Effector memory CD8-positive, alpha-beta T cell (primary cell): ENCODE measurements around the gene ALK.
A peak's percentile ranks its signal among the peaks of the same experiment; 100 is the strongest.
"Not testable (repeated sequence)": the region's sequence is repeated elsewhere in the genome, so short reads cannot be mapped to it uniquely, and the experiment has no call there.

Experiments
- ATAC-seq: fragments of 150-1000 bp; cut with Tn5 transposase; replicated peaks from 2 replicates; pipeline ENCODE4 v1.10.0; 2021; ENCODE audit warnings: mild to moderate bottlenecking, moderate library complexity
- DNase-seq, 3 experiments: peaks; one replicate each; pipeline ENCODE4 v3.0.0; 2021
- H3K27ac Mint-ChIP-seq, 2 donors: one replicate each; pipeline ENCODE4 v1.8.0; 2022; ENCODE audit warnings: mild to moderate bottlenecking in 2 of 2, mixed read lengths in 2 of 2, moderate library complexity in 2 of 2
- H3K27me3 Mint-ChIP-seq, 2 donors: one replicate each; pipeline ENCODE4 v1.8.0; 2022; ENCODE audit warnings: mixed read lengths in 2 of 2
- H3K36me3 Mint-ChIP-seq: one replicate; pipeline ENCODE4 v1.8.0; 2022; ENCODE audit warnings: mild to moderate bottlenecking, moderate library complexity, mixed read lengths; ENCODE audit not compliant: insufficient read depth
- H3K4me1 Mint-ChIP-seq, 2 donors: one replicate each; pipeline ENCODE4 v1.8.0; 2022; ENCODE audit warnings: low read depth in 2 of 2, mixed read lengths in 2 of 2
- H3K4me3 Mint-ChIP-seq, 2 donors: one replicate each; pipeline ENCODE4 v1.8.0; 2022; ENCODE audit warnings: mild to moderate bottlenecking in 2 of 2, mixed read lengths in 2 of 2, moderate library complexity in 2 of 2
- H3K9me3 Mint-ChIP-seq, 2 donors: one replicate each; pipeline ENCODE4 v1.8.0; 2022; ENCODE audit warnings: mixed read lengths in 2 of 2

Gene ALK

GRCh38 chr2:29848566-29849310 is 72.6 kb downstream of the ALK start:
- H3K4me1 Mint-ChIP-seq = no peaks in the 10 kb centered on the region
- H3K27me3 Mint-ChIP-seq = peaks cover 58 to 59% of the 10 kb centered on the region in 2 donors
- no peak overlapping the region for H3K27ac Mint-ChIP-seq
- H3K9me3 Mint-ChIP-seq = peaks cover 2 to 7% of the 10 kb centered on the region in 2 donors
- no peak for DNase-seq
- no peak overlapping the region for H3K4me3 Mint-ChIP-seq
- ATAC-seq = no peak
- no peaks in the 10 kb centered on the region for H3K36me3 Mint-ChIP-seq

GRCh38 chr2:29847886-29848285 is 73.5 kb downstream of the ALK start:
- no peak for DNase-seq
- Mint-ChIP-seq H3K4me1 (no peaks in the 10 kb centered on the region), H3K36me3 (no peaks in the 10 kb centered on the region), H3K27ac (no peak overlapping the region), H3K27me3 (peaks cover 56 to 57% of the 10 kb centered on the region in 2 donors), H3K9me3 (no peaks in the 10 kb centered on the region), H3K4me3 (no peak overlapping the region)
- no peak for ATAC-seq

- DNase-seq (no peak), ATAC-seq (no peak)
- Mint-ChIP-seq H3K9me3 (no peaks in the 10 kb centered on the region), H3K4me3 (no peak overlapping the region), H3K4me1 (no peaks in the 10 kb centered on the region), H3K27me3 (peaks cover 55 to 64% of the 10 kb centered on the region in 2 donors), H3K36me3 (no peaks in the 10 kb centered on the region), H3K27ac (no peak overlapping the region)
Measured at GRCh38 chr2:29844713-29845326, 76.6 kb downstream of the ALK start.

- H3K27ac Mint-ChIP-seq = no peak overlapping the region
- DNase-seq (peak in 2 of 3 experiments; percentile 1 to 13), ATAC-seq (no peak)
- H3K36me3 Mint-ChIP-seq = no peaks in the 10 kb centered on the region
- H3K27me3 Mint-ChIP-seq = peaks cover 32 to 46% of the 10 kb centered on the region in 2 donors
- H3K9me3 Mint-ChIP-seq = peaks cover 0 to 3% of the 10 kb centered on the region in 2 donors
- H3K4me3 Mint-ChIP-seq = no peak overlapping the region
- H3K4me1 Mint-ChIP-seq = no peaks in the 10 kb centered on the region
Measured at GRCh38 chr2:29841386-29842004, 79.9 kb downstream of the ALK start.

- H3K27me3 Mint-ChIP-seq = peaks cover 30 to 40% of the 10 kb centered on the region in 2 donors
- peaks cover 0 to 3% of the 10 kb centered on the region in 2 donors for H3K9me3 Mint-ChIP-seq
- H3K4me3 Mint-ChIP-seq = no peak overlapping the region
- DNase-seq (no peak), ATAC-seq (no peak)
- no peak overlapping the region for H3K27ac Mint-ChIP-seq
- no peaks in the 10 kb centered on the region for H3K4me1 Mint-ChIP-seq
- H3K36me3 Mint-ChIP-seq = no peaks in the 10 kb centered on the region
Measured at GRCh38 chr2:29839306-29839705, 82.1 kb downstream of the ALK start.

GRCh38 chr2:29837925-29838324 is 83.5 kb downstream of the ALK start:
- H3K4me3 Mint-ChIP-seq = no peak overlapping the region
- no peaks in the 10 kb centered on the region for H3K4me1 Mint-ChIP-seq
- H3K27me3 Mint-ChIP-seq = peaks cover 33 to 37% of the 10 kb centered on the region in 2 donors
- ATAC-seq (no peak), DNase-seq (no peak)
- H3K36me3 Mint-ChIP-seq = no peaks in the 10 kb centered on the region
- H3K9me3 Mint-ChIP-seq = peaks cover 0 to 5% of the 10 kb centered on the region in 2 donors
- no peak overlapping the region for H3K27ac Mint-ChIP-seq

- H3K36me3 Mint-ChIP-seq = no peaks in the 10 kb centered on the region
- no peak overlapping the region for H3K4me3 Mint-ChIP-seq
- ATAC-seq (no peak), DNase-seq (no peak)
- no peak overlapping the region for H3K27ac Mint-ChIP-seq
- H3K27me3 Mint-ChIP-seq = peaks cover 29 to 30% of the 10 kb centered on the region in 2 donors
- H3K4me1 Mint-ChIP-seq = no peaks in the 10 kb centered on the region
- H3K9me3 Mint-ChIP-seq = peaks cover 0 to 6% of the 10 kb centered on the region in 2 donors
Measured at GRCh38 chr2:29834624-29835023, 86.8 kb downstream of the ALK start.

GRCh38 chr2:29834036-29834540 is 87.3 kb downstream of the ALK start:
- peaks cover 0 to 6% of the 10 kb centered on the region in 2 donors for H3K9me3 Mint-ChIP-seq
- ATAC-seq = no peak

GRCh38 chr2:29831560-29831959 is 89.8 kb downstream of the ALK start:
- no peak for DNase-seq
- no peak for ATAC-seq
- Mint-ChIP-seq H3K9me3 (peaks cover 0 to 3% of the 10 kb centered on the region in 2 donors), H3K4me3 (no peak overlapping the region), H3K4me1 (no peaks in the 10 kb centered on the region), H3K27me3 (peaks cover 29 to 35% of the 10 kb centered on the region in 2 donors), H3K36me3 (no peaks in the 10 kb centered on the region), H3K27ac (no peak overlapping the region)

More at GRCh38 chr2:29834036-29834540, 87.3 kb downstream of the ALK start:
- Mint-ChIP-seq H3K27me3 (peaks cover 25 to 30% of the 10 kb centered on the region in 2 donors), H3K36me3 (no peaks in the 10 kb centered on the region), H3K4me1 (no peaks in the 10 kb centered on the region), H3K27ac (no peak overlapping the region), H3K4me3 (no peak overlapping the region)
- no peak for DNase-seq

GRCh38 chr2:29829841-29830240 is 91.5 kb downstream of the ALK start:
- ATAC-seq (no peak), DNase-seq (no peak)
- Mint-ChIP-seq H3K4me3 (no peak overlapping the region), H3K36me3 (no peaks in the 10 kb centered on the region), H3K4me1 (no peaks in the 10 kb centered on the region), H3K27me3 (peaks cover 46 to 50% of the 10 kb centered on the region in 2 donors), H3K27ac (no peak overlapping the region), H3K9me3 (peaks cover 0 to 3% of the 10 kb centered on the region in 2 donors)

GRCh38 chr2:29824145-29824544 is 97.2 kb downstream of the ALK start:
- not testable (repeated sequence) for H3K9me3 Mint-ChIP-seq, H3K36me3 Mint-ChIP-seq, ATAC-seq, H3K4me3 Mint-ChIP-seq, DNase-seq, H3K27ac Mint-ChIP-seq, H3K4me1 Mint-ChIP-seq
- H3K27me3 Mint-ChIP-seq = peaks cover 35 to 40% of the 10 kb centered on the region in 2 donors

- Mint-ChIP-seq H3K4me3 (no peak overlapping the region), H3K4me1 (no peaks in the 10 kb centered on the region)
- DNase-seq = no peak
Measured at GRCh38 chr2:29821591-29821990, 99.8 kb downstream of the ALK start.

GRCh38 chr2:29819570-29819969 is 101.8 kb downstream of the ALK start:
- Mint-ChIP-seq H3K27me3 (peaks cover 14 to 17% of the 10 kb centered on the region in 2 donors), H3K4me1 (no peaks in the 10 kb centered on the region), H3K27ac (no peak overlapping the region), H3K4me3 (no peak overlapping the region), H3K9me3 (no peaks in the 10 kb centered on the region), H3K36me3 (no peaks in the 10 kb centered on the region)
- DNase-seq (no peak), ATAC-seq (no peak)

More at GRCh38 chr2:29821591-29821990, 99.8 kb downstream of the ALK start:
- H3K27ac Mint-ChIP-seq = no peak overlapping the region
- H3K27me3 Mint-ChIP-seq = peaks cover 31 to 35% of the 10 kb centered on the region in 2 donors
- no peak for ATAC-seq
- no peaks in the 10 kb centered on the region for H3K36me3 Mint-ChIP-seq
- H3K9me3 Mint-ChIP-seq = no peaks in the 10 kb centered on the region
